ENCODE results near the gene ADPRS. TPM values are rescaled to one million over a fixed set of nuclear protein-coding genes. Genes with fewer than 3 reads are reported as not detected.

Gene ADPRS
- total and polyA plus RNA-seq, 5 donors: 12.3 to 19.5 (median 13.0) TPM

DNA sequence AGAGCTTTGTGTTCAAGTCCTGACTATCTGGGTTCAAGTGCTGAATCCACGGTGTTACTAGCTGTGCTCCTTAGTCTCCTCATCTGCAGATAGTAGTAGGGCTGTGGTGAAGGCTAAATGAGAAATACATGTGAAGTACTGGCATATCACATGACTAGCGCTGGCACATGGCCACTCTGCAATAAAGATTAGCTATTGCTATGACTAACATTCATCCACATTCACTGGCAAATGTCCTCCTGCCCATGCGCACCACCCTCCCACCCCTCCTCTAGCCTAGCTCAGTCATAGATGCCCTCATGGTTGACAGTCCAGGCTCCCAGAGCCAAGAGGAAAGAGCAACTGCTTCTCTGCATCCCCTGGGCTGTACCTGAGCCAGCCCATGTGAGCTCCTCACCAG is 44.8 kb downstream of the ADPRS start:
- ATAC-seq (peak; percentile 40 to 55), DNase-seq (peak in 2 of 3 donors; percentile 61 to 66)
- WGBS: 63% methylated on average over 3 of the region's 3 CpGs
- no peak overlapping the region for H3K4me3 ChIP-seq (ENCODE audit: low read length)
- H3K4me1 ChIP-seq (ENCODE audit: control insufficient read depth, insufficient read depth, low read length): peaks cover 7% of the 10 kb centered on the region
- no peaks in the 10 kb centered on the region for H3K9me3 ChIP-seq (ENCODE audit: control insufficient read depth, low read length)
- intact Hi-C loops (cut with DNase I): no loop called here
- no peak overlapping the region for H3K27ac ChIP-seq (ENCODE audit: low read length)
- H3K27me3 ChIP-seq (ENCODE audit: control insufficient read depth, insufficient read depth): no peaks in the 10 kb centered on the region

DNA sequence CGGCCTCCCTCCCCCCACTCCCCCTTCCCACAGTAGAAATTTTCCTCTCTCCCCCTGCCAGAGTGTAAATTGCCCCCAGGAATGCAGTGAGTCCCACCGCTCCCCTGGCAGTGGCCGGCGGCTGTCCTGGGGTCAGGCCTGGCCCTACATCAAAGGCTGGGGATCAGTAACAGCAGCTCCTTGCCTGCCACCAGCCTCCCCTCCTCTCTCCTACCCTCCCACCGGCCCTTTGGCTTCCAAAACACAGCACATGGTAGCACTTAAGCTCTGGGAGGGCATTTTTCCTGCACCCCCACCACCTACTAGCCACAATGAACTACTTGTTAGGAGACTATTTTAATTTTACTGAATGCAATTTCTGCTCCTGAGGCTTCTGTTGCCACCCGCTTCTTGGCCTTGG is 45.3 kb downstream of the ADPRS start:
- DNase-seq: no peak

DNA sequence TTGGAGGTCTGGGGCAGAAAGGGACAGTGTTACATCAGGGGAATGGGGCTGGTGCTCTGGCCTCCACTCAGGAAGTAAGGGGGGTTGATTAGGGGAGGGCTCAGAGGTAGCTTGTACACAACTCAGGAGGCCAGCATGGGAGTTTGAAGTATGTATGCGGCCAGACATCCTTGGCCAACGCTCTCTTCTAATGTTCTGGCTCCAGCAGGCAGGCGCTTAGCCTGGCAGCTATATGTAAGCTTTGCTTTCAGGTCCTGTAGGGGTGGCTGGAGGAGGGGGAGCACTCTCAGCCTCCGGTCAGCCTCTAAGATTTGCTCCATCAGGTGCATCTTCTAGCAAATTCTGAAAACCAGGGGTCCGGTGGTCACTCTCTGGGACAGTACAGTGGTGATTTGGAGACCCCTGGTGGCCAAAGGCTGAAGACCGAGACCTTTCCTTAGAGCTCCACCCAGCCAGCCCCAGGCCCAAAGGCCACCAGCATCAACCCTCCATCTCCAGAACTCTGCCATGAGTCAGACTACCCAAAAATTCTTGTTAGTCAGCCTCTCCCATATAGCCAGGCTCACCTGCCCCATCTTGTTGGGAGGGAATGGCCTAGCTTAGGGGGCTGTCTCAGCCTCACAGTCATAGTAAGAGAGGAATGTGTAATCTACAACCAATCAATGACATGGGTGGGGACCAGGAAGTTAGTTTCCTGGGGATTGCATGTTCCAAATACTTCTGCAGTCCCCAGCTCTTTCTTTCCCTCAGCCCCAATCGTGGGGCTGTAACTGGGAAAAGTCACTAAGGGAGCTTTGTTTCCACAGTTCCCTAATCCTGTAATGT is 46.0 kb downstream of the ADPRS start:
- ATAC-seq (peak; percentile 62 to 73), DNase-seq (peak; percentile 58 to 81 (median 74))
- peaks cover 7% of the 10 kb centered on the region for H3K4me1 ChIP-seq (ENCODE audit: control insufficient read depth, insufficient read depth, low read length)
- no peaks in the 10 kb centered on the region for H3K9me3 ChIP-seq (ENCODE audit: control insufficient read depth, low read length)
- peak overlapping the region; percentile 63 for H3K27ac ChIP-seq (ENCODE audit: low read length)
- intact Hi-C loops (cut with DNase I): loop anchor here in 3 of 4 donors (2.0 to 5.0 kb wide), 3 partner anchors 32 to 38 kb away; no protein-coding TSS in a partner anchor
- 58% methylated on average over 7 of the region's 7 CpGs for WGBS
- no peaks in the 10 kb centered on the region for H3K27me3 ChIP-seq (ENCODE audit: control insufficient read depth, insufficient read depth)
- no peak overlapping the region for H3K4me3 ChIP-seq (ENCODE audit: low read length)

More for the DNA sequence above, 45.3 kb downstream of the ADPRS start:
- Histone ChIP-seq H3K27ac (ENCODE audit: low read length) (no peak overlapping the region), H3K9me3 (ENCODE audit: control insufficient read depth, low read length) (no peaks in the 10 kb centered on the region), H3K4me1 (ENCODE audit: control insufficient read depth, insufficient read depth, low read length) (peaks cover 7% of the 10 kb centered on the region), H3K4me3 (ENCODE audit: low read length) (no peak overlapping the region), H3K27me3 (ENCODE audit: control insufficient read depth, insufficient read depth) (no peaks in the 10 kb centered on the region)
- WGBS: 63% methylated on average over 6 of the region's 6 CpGs
- intact Hi-C loops (cut with DNase I): loop anchor here in 2 of 4 donors (2.0 kb wide), 2 partner anchors 35 to 37 kb away; no protein-coding TSS in a partner anchor
- no peak for ATAC-seq

DNA sequence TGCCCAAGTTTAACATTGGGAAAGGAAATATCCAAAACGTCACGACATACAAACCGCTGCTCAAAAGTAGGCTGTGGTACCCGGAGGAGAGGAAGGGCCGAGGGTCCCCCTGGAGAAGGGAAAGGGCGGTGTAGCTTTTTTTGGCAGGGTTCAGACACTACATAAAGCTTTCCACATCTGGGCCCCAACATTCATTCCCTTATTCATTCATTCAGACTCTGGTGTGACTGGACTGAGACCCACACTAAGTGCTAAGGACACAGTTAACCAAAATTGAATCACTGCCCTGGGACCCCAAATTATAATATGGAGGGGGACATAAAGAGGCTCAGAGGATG is 46.6 kb downstream of the ADPRS start:
- peaks cover 8% of the 10 kb centered on the region for H3K4me1 ChIP-seq (ENCODE audit: control insufficient read depth, insufficient read depth, low read length)
- intact Hi-C loops (cut with DNase I): loop anchor here in 3 of 4 donors (2.0 to 5.0 kb wide), 3 partner anchors 33 to 38 kb away; no protein-coding TSS in a partner anchor
- no peak overlapping the region for H3K27ac ChIP-seq (ENCODE audit: low read length)
- no peaks in the 10 kb centered on the region for H3K9me3 ChIP-seq (ENCODE audit: control insufficient read depth, low read length)
- ATAC-seq (peak in 1 of 2 donors; percentile 10), DNase-seq (peak in 2 of 3 donors; percentile 2 to 12)
- WGBS: 46% methylated on average over 6 of the region's 6 CpGs
- H3K27me3 ChIP-seq (ENCODE audit: control insufficient read depth, insufficient read depth): no peaks in the 10 kb centered on the region
- H3K4me3 ChIP-seq (ENCODE audit: low read length): no peak overlapping the region

DNA sequence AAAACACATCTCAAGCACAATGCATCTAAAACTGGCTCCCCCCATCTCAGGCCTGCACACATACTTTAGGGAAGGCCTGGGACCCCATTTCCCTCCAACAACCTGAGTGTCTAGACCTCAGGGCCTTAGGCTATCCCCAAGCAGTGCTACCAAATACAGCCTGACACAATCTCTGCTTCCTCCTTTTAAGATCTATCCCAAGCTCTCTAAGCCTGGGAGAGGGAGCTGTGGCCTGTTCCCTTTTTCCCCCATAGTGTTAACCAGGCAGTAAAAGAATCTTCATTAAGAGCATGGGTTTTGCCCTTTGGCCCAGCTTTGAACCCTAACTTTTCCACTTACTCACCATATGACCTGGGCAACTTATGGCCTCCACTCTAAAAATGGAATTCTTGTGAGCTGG is 47.1 kb downstream of the ADPRS start:
- peak overlapping the region; percentile 69 for H3K27ac ChIP-seq (ENCODE audit: low read length)
- H3K27me3 ChIP-seq (ENCODE audit: control insufficient read depth, insufficient read depth): no peaks in the 10 kb centered on the region
- ATAC-seq: no peak
- intact Hi-C loops (cut with DNase I): loop anchor here in 3 of 4 donors (2.0 to 5.0 kb wide), 3 partner anchors 33 to 39 kb away; no protein-coding TSS in a partner anchor
- no peak overlapping the region for H3K4me3 ChIP-seq (ENCODE audit: low read length)
- peaks cover 8% of the 10 kb centered on the region for H3K4me1 ChIP-seq (ENCODE audit: control insufficient read depth, insufficient read depth, low read length)
- no peaks in the 10 kb centered on the region for H3K9me3 ChIP-seq (ENCODE audit: control insufficient read depth, low read length)
- DNase-seq: peak in 1 of 3 donors; percentile 4

DNA sequence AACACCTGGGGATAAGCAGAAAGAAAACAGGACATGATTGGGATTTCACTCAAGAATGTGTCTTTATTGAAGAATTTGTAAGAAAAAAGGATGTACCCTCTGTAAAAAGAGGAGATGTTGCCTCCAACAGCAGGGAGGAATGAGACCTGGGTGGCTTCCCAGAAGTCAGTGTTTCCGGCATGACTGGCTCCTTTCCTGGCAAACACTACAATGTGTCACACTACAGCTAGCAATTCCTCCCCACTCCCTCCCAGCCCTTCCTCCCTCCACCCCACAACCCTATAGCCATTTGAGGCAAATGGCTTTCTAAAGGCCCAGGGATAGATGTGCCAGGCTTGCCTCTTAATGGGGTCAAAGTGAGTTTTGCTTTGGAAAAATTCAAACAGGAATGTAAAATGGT is 47.8 kb downstream of the ADPRS start:
- WGBS: 36% methylated on average over 1 of the region's 1 CpG
- H3K27ac ChIP-seq (ENCODE audit: low read length): peak overlapping the region; percentile 82
- H3K27me3 ChIP-seq (ENCODE audit: control insufficient read depth, insufficient read depth): no peaks in the 10 kb centered on the region
- no peak overlapping the region for H3K4me3 ChIP-seq (ENCODE audit: low read length)
- ATAC-seq (peak; percentile 66 to 78), DNase-seq (peak; percentile 48 to 66 (median 62))
- H3K9me3 ChIP-seq (ENCODE audit: control insufficient read depth, low read length): no peaks in the 10 kb centered on the region
- H3K4me1 ChIP-seq (ENCODE audit: control insufficient read depth, insufficient read depth, low read length): peaks cover 8% of the 10 kb centered on the region
- intact Hi-C loops (cut with DNase I): loop anchor here in 1 of 4 donors (5.0 kb wide), 1 partner anchor 34 kb away; no protein-coding TSS in a partner anchor

DNA sequence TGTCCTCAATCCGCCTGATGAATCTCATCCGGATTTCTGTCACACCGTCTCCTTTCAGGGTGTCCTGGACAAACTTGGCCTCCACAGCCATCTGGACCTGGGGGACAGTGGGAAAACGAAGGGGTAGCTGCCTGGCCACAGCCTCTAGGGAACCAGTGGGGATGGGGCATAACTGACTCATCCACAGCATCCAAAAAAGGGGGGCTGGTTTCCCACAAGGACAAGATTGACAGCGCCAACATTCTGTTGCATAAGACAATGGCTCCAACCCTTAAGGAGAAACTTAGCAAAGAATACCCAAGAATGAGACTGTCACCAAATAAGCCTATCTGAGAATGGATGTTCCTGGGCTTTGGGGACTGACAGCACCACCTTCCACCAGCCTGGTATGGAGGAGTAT is 48.5 kb downstream of the ADPRS start:
- Histone ChIP-seq H3K27me3 (ENCODE audit: control insufficient read depth, insufficient read depth) (no peaks in the 10 kb centered on the region), H3K9me3 (ENCODE audit: control insufficient read depth, low read length) (no peaks in the 10 kb centered on the region), H3K4me3 (ENCODE audit: low read length) (no peak overlapping the region), H3K27ac (ENCODE audit: low read length) (peak overlapping the region; percentile 50), H3K4me1 (ENCODE audit: control insufficient read depth, insufficient read depth, low read length) (peaks cover 10% of the 10 kb centered on the region)
- DNase-seq: peak in 1 of 3 donors; percentile 19
- intact Hi-C loops (cut with DNase I): loop anchor here in 1 of 4 donors (5.0 kb wide), 1 partner anchor 35 kb away; no protein-coding TSS in a partner anchor
- WGBS: 72% methylated on average over 5 of the region's 5 CpGs
- ATAC-seq: no peak

DNA sequence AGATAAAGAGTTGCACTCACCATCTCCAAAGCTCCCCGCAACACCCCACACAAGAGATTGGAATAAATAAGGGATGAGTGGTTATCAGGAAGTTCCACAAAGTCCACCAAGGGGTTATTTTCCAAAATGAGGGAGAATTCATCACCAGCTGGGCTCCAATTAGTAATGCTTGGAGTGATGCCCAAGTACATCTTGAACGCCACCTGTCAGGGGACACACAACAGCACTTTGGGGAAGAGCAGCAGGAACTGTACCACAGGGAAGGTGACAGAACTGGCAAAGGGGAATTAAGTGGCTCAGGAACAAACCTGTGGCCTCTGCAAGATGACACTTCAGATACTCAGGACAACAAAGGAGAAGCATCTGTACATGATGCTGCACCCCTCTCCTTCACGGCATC is 49.1 kb downstream of the ADPRS start:
- DNase-seq (peak in 1 of 3 donors; percentile 16), ATAC-seq (no peak)
- no peak overlapping the region for H3K27ac ChIP-seq (ENCODE audit: low read length)
- intact Hi-C loops (cut with DNase I): loop anchor here in 1 of 4 donors (5.0 kb wide), 1 partner anchor 35 kb away; no protein-coding TSS in a partner anchor
- H3K27me3 ChIP-seq (ENCODE audit: control insufficient read depth, insufficient read depth): no peaks in the 10 kb centered on the region
- WGBS: 75% methylated on average over 3 of the region's 3 CpGs
- no peaks in the 10 kb centered on the region for H3K9me3 ChIP-seq (ENCODE audit: control insufficient read depth, low read length)
- H3K4me3 ChIP-seq (ENCODE audit: low read length): no peak overlapping the region
- peaks cover 13% of the 10 kb centered on the region for H3K4me1 ChIP-seq (ENCODE audit: control insufficient read depth, insufficient read depth, low read length)

DNA sequence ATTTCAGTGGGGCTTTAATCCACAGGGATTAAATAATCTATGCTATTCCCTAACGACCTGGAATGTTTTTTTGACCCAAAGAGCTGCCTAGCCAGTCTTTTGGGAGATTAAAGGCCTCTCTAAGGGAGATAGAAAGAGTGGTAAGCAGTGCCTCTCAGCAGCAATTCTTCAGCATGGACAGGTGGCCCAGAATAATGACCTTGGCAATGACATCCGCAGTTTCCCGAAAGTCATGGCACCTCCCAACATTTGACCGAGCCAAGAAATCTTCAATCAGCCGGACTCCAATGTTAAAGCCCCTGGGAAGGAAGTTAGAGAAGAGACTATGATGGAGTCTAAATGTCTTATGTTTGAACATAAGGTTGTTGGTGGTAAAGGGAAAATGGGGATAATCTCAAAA is 50.8 kb downstream of the ADPRS start:
- H3K4me3 ChIP-seq (ENCODE audit: low read length): no peak overlapping the region
- WGBS: 66% methylated on average over 5 of the region's 5 CpGs
- intact Hi-C loops (cut with DNase I): loop anchor here in 1 of 4 donors (5.0 kb wide), 1 partner anchor 37 kb away; no protein-coding TSS in a partner anchor
- H3K4me1 ChIP-seq (ENCODE audit: control insufficient read depth, insufficient read depth, low read length): peaks cover 13% of the 10 kb centered on the region
- no peak for ATAC-seq
- H3K27me3 ChIP-seq (ENCODE audit: control insufficient read depth, insufficient read depth): no peaks in the 10 kb centered on the region
- no peak overlapping the region for H3K27ac ChIP-seq (ENCODE audit: low read length)
- H3K9me3 ChIP-seq (ENCODE audit: control insufficient read depth, low read length): no peaks in the 10 kb centered on the region
- peak in 1 of 3 donors; percentile 3 for DNase-seq

DNA sequence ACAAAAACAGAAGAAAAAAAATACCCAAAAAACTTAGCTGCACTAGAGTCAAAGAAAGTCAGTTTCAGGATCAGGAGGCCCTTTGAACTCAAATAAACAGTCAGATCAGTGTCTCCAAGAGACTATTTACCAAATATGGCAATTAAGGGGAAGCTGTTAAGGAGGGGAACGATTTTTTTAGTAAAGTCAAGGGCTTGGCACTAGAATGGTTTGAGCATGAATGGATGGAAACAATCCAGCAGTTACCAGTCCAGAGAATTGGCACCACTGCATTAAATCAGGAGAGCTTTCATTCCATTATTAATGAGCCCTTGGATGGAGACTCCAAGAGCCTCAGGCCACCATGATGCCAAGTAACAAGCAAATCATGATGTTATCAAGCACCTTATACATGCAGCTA is 53.4 kb downstream of the ADPRS start:
- intact Hi-C loops (cut with DNase I): loop anchor here in 1 of 4 donors (10.0 kb wide), 2 partner anchors 143 to 283 kb away; no protein-coding TSS in a partner anchor
- DNase-seq (no peak), ATAC-seq (peak in 1 of 2 donors; percentile 14)
- Histone ChIP-seq H3K27ac (ENCODE audit: low read length) (peak overlapping the region; percentile 45), H3K9me3 (ENCODE audit: control insufficient read depth, low read length) (no peaks in the 10 kb centered on the region), H3K4me1 (ENCODE audit: control insufficient read depth, insufficient read depth, low read length) (peaks cover 8% of the 10 kb centered on the region), H3K27me3 (ENCODE audit: control insufficient read depth, insufficient read depth) (no peaks in the 10 kb centered on the region), H3K4me3 (ENCODE audit: low read length) (no peak overlapping the region)
- 14% methylated on average over 1 of the region's 1 CpG for WGBS

DNA sequence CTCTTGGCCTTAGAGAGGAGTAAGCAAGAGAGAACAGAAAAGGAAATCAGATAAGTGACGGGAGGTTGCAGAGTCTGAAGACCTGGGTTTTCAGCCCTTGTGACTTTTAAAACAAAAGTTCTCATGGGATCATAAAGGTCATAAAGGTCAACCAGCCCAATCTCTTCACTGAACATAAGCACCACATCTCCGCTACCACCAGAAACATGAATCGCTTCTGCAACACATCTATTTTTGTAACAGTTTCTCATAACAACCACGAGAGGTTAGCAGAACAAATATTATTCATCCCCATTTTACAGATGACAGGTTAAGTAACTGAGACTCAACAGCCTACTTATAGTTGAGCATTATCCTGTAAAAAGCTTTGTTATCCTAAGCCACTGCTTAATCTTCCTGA is 54.7 kb downstream of the ADPRS start:
- no peaks in the 10 kb centered on the region for H3K27me3 ChIP-seq (ENCODE audit: control insufficient read depth, insufficient read depth)
- peaks cover 6% of the 10 kb centered on the region for H3K4me1 ChIP-seq (ENCODE audit: control insufficient read depth, insufficient read depth, low read length)
- ATAC-seq (no peak), DNase-seq (peak in 1 of 3 donors; percentile 1)
- 79% methylated on average over 4 of the region's 4 CpGs for WGBS
- no peaks in the 10 kb centered on the region for H3K9me3 ChIP-seq (ENCODE audit: control insufficient read depth, low read length)
- H3K4me3 ChIP-seq (ENCODE audit: low read length): no peak overlapping the region
- intact Hi-C loops (cut with DNase I): loop anchor here in 1 of 4 donors (10.0 kb wide), 2 partner anchors 141 to 281 kb away; no protein-coding TSS in a partner anchor
- H3K27ac ChIP-seq (ENCODE audit: low read length): no peak overlapping the region
